Endodermal cell (in vitro differentiated cells): ENCODE measurements around the gene TXNL4B. TPM values are rescaled to one million over a fixed set of nuclear protein-coding genes. Genes with fewer than 3 reads are reported as not detected.

Experiments used
- DNase-seq: peaks from one replicate; pipeline ENCODE4 v3.0.0-alpha.2; 2017
- H3K27ac ChIP-seq: 2 replicates; pipeline ENCODE4 v1.5.1; 2013; ENCODE audit warnings: mild to moderate bottlenecking, low read depth, low read length, moderate library complexity
- H3K27me3 ChIP-seq: 2 replicates; pipeline ENCODE4 v1.6.1; 2013; ENCODE audit warnings: mild to moderate bottlenecking, low read length, moderate library complexity; ENCODE audit not compliant: insufficient read depth, control insufficient read depth, poor library complexity, severe bottlenecking
- H3K36me3 ChIP-seq: 2 replicates; pipeline ENCODE4 v1.7.0; 2013; ENCODE audit warnings: mild to moderate bottlenecking, low read length, moderate library complexity; ENCODE audit not compliant: control insufficient read depth, insufficient read depth
- H3K4me1 ChIP-seq: one replicate; pipeline ENCODE4 v1.7.0; 2013; ENCODE audit warnings: low read length; ENCODE audit not compliant: control insufficient read depth, insufficient read depth
- H3K4me3 ChIP-seq: 2 replicates; pipeline ENCODE4 v1.5.1; 2013; ENCODE audit warnings: mild to moderate bottlenecking, low read length, moderate library complexity
- H3K9ac ChIP-seq: 2 replicates; pipeline ENCODE4 v1.6.1; 2013; ENCODE audit warnings: mild to moderate bottlenecking, low read length, moderate library complexity; ENCODE audit not compliant: poor library complexity, severe bottlenecking; ENCODE audit errors: extremely low read depth
- H3K9me3 ChIP-seq: 2 replicates; pipeline ENCODE4 v1.6.1; 2013; ENCODE audit warnings: mild to moderate bottlenecking, low read length, moderate library complexity; ENCODE audit not compliant: control insufficient read depth
- H3K27ac Mint-ChIP-seq: 2 replicates; pipeline ENCODE4 v1.8.0; 2020; ENCODE audit warnings: mixed read lengths
- H3K27me3 Mint-ChIP-seq: 2 replicates; pipeline ENCODE4 v1.8.0; 2021; ENCODE audit warnings: mild to moderate bottlenecking, mixed read lengths; ENCODE audit not compliant: insufficient read depth
- H3K36me3 Mint-ChIP-seq: 2 replicates; pipeline ENCODE4 v1.8.0; 2020; ENCODE audit warnings: low read depth, mixed read lengths
- H3K4me1 Mint-ChIP-seq: 2 replicates; pipeline ENCODE4 v1.8.0; 2020; ENCODE audit warnings: mixed read lengths
- H3K4me3 Mint-ChIP-seq: 2 replicates; pipeline ENCODE4 v1.8.0; 2020; ENCODE audit warnings: mild to moderate bottlenecking, moderate library complexity, mixed read lengths
- H3K9me3 Mint-ChIP-seq: 2 replicates; pipeline ENCODE4 v1.8.0; 2020; ENCODE audit warnings: mild to moderate bottlenecking, mixed read lengths
- CTCF ChIP-seq: fragments of 200-600 bp; sonication (generic); conservative IDR thresholded peaks from 2 replicates; pipeline ENCODE4 v1.5.0; 2021; ENCODE audit warnings: antibody characterized with exemption, mild to moderate bottlenecking
- WGBS, 2 experiments: methylation state at CpG; one replicate each; pipeline versions ENCODE4 v1.1.5 to v1.1.7; 2013; ENCODE audit warnings: missing lambda C conversion rate in 2 of 2, mixed read lengths in 1 of 2; ENCODE audit not compliant: insufficient coverage in 1 of 2, insufficient read length in 1 of 2; 5-methylcytosine and 5-hydroxymethylcytosine counted together
- total RNA-seq, 2 donors: library from RNA; stranded (reverse); fragmentation: NEBNext Ultra II Directional in 1 of 2; extraction: Animal tissue kit (Norgen Biotek cat#: 25700) in 1 of 2; gene quantifications; 2 replicates in 1 of 2; 3 replicates in 1 of 2; pipeline ENCODE4 v1.2.1, GENCODE V29; 2021

The TXNL4B gene
- total RNA-seq, 2 donors from 2014 or later: 10.6 to 13.1 TPM

- peaks cover 78% of the 10 kb centered on the region for H3K36me3 ChIP-seq
- H3K4me3 ChIP-seq: no peak overlapping the region
- Mint-ChIP-seq H3K9me3 (no peaks in the 10 kb centered on the region), H3K4me1 (peaks cover 2% of the 10 kb centered on the region), H3K27me3 (no peaks in the 10 kb centered on the region), H3K36me3 (peaks cover 90% of the 10 kb centered on the region), H3K4me3 (no peak overlapping the region), H3K27ac (no peak overlapping the region)
- no peak overlapping the region for H3K27ac ChIP-seq
- no peak for DNase-seq
- no peaks in the 10 kb centered on the region for H3K9me3 ChIP-seq
- H3K4me1 ChIP-seq: no peaks in the 10 kb centered on the region
- no peak for TF ChIP-seq CTCF
- WGBS, 2 experiments: 96 to 100% methylated on average over 6 to 12 of the region's 12 CpGs
- no peak overlapping the region for H3K9ac ChIP-seq
- no peaks in the 10 kb centered on the region for H3K27me3 ChIP-seq
Measured at GRCh38 chr16:72109300-72109699, 15.9 kb upstream of the TXNL4B start.

GRCh38 chr16:72108353-72109102 is 15.1 kb upstream of the TXNL4B start:
- no peak overlapping the region for H3K4me3 Mint-ChIP-seq
- H3K4me1 Mint-ChIP-seq: peaks cover 2% of the 10 kb centered on the region
- DNase-seq: no peak
- no peaks in the 10 kb centered on the region for H3K4me1 ChIP-seq
- no peaks in the 10 kb centered on the region for H3K27me3 ChIP-seq
- H3K9me3 ChIP-seq: no peaks in the 10 kb centered on the region
- peaks cover 85% of the 10 kb centered on the region for H3K36me3 ChIP-seq
- H3K27ac ChIP-seq: no peak overlapping the region
- no peak for TF ChIP-seq CTCF
- no peaks in the 10 kb centered on the region for H3K9me3 Mint-ChIP-seq
- WGBS, 2 experiments: 89 to 91% methylated on average over 11 to 16 of the region's 16 CpGs
- H3K36me3 Mint-ChIP-seq: peaks cover 98% of the 10 kb centered on the region
- no peaks in the 10 kb centered on the region for H3K27me3 Mint-ChIP-seq
- no peak overlapping the region for H3K9ac ChIP-seq
- H3K4me3 ChIP-seq: no peak overlapping the region
- no peak overlapping the region for H3K27ac Mint-ChIP-seq

GRCh38 chr16:72107371-72107770 is 14.0 kb upstream of the TXNL4B start:
- DNase-seq: no peak
- H3K27ac ChIP-seq: no peak overlapping the region
- Mint-ChIP-seq H3K9me3 (no peaks in the 10 kb centered on the region), H3K4me1 (peaks cover 2% of the 10 kb centered on the region), H3K36me3 (peaks cover 98% of the 10 kb centered on the region), H3K27me3 (no peaks in the 10 kb centered on the region), H3K4me3 (no peak overlapping the region), H3K27ac (no peak overlapping the region)
- H3K9me3 ChIP-seq: no peaks in the 10 kb centered on the region
- H3K9ac ChIP-seq: no peak overlapping the region
- H3K27me3 ChIP-seq: no peaks in the 10 kb centered on the region
- no peak overlapping the region for H3K4me3 ChIP-seq
- no peak for TF ChIP-seq CTCF
- WGBS, 2 experiments: 92 to 95% methylated on average over 12 to 17 of the region's 17 CpGs
- no peaks in the 10 kb centered on the region for H3K4me1 ChIP-seq
- peaks cover 93% of the 10 kb centered on the region for H3K36me3 ChIP-seq
